Superior temporal gyrus (tissue), 1 donor: Measurements from ENCODE around the gene PNCK.
"Not testable (repeated sequence)": the region's sequence is repeated elsewhere in the genome, so short reads cannot be mapped to it uniquely, and the experiment has no call there.

Experiments
- DNase-seq: peaks from one replicate; pipeline ENCODE4 v3.0.0-alpha.2; 2016; ENCODE audit errors: extremely low spot score

The PNCK gene

GRCh38 chrX:153686711-153687110 lies 13.1 kb upstream of the PNCK start:
- no peak for DNase-seq

GRCh38 chrX:153685751-153686696 lies 12.4 kb upstream of the PNCK start:
- no peak for DNase-seq

- DNase-seq, result no peak
These were observed 11.5 kb upstream of the PNCK start for GRCh38 chrX:153685156-153685536.

- no peak for DNase-seq
These were observed 11.0 kb upstream of the PNCK start for GRCh38 chrX:153684467-153685155.

GRCh38 chrX:153683486-153683885 lies 9.9 kb upstream of the PNCK start:
- DNase-seq, result not testable (repeated sequence)

- no peak for DNase-seq
These were observed 7.6 kb upstream of the PNCK start for GRCh38 chrX:153681175-153681574.

- DNase-seq, result no peak
These were observed 722 bp upstream of the PNCK start for GRCh38 chrX:153674219-153674851.

GRCh38 chrX:153672531-153673427 lies 834 bp downstream of the PNCK start:
- no peak for DNase-seq

- DNase-seq, result no peak
These were observed 1.8 kb downstream of the PNCK start for GRCh38 chrX:153671589-153672530.

GRCh38 chrX:153670748-153671588 lies 2.6 kb downstream of the PNCK start:
- no peak for DNase-seq

GRCh38 chrX:153669901-153670731 lies 3.5 kb downstream of the PNCK start:
- DNase-seq, result no peak

GRCh38 chrX:153669174-153669890 lies 4.3 kb downstream of the PNCK start:
- DNase-seq, result no peak

- DNase-seq, result no peak
These were observed 5.0 kb downstream of the PNCK start for GRCh38 chrX:153668423-153669173.

GRCh38 chrX:153667956-153668396 lies 5.6 kb downstream of the PNCK start:
- peak; percentile 94 for DNase-seq

GRCh38 chrX:153667281-153667955 lies 6.2 kb downstream of the PNCK start:
- peak; percentile 13 for DNase-seq

- no peak for DNase-seq
These were observed 7.8 kb downstream of the PNCK start for GRCh38 chrX:153665726-153666306.
